HG03342 (cell line): ENCODE results near the gene SSX3.
"Not testable (repeated sequence)": the region's sequence is repeated elsewhere in the genome, so short reads cannot be mapped to it uniquely, and the experiment has no call there.

Experiments
- ATAC-seq: cut with Tn5 transposase; IDR thresholded peaks from one replicate; pipeline ENCODE4 v1.9.1; 2021; ENCODE audit warnings: mild to moderate bottlenecking, moderate library complexity; ENCODE audit not compliant: unreplicated experiment

The SSX3 gene, protein sequence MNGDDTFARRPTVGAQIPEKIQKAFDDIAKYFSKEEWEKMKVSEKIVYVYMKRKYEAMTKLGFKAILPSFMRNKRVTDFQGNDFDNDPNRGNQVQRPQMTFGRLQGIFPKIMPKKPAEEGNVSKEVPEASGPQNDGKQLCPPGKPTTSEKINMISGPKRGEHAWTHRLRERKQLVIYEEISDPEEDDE

DNA sequence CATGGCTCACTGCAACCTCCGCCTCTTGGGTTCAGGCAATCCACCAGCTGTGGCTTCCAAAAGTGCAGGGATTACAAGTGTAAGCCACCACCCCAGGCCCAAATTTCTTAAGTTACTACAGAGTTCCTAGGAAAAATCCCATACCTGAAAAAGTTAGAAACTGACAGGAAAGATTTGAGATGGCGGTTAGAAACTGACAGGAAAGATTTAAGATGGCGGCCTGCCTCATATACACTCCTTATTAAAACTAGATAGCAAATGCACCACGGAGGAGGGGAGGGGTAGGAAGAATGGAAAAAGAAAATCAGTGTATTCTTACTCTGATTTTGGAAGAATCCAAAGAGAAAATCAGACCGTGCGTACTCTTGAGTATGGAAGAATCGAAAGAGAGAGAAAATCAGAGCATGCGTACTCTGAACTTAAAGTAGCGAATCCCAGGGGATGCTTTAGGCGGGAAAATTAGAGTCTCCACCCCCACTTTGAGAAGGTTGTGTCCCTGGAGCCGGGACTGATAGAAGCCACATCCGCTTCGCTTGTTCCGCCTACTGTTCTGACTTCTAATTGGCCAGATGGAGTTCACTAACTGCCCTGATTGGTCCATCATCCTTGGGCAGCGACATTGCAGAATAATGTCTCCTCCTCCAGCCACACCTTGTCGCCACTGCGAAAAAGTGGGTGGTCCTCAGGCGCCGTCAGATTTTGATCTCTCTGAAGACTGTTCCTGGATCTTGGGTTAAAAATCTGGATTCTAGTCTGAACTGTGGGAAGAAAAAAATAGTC lies at the start of gene SSX3:
Gene SSX3 (minus strand): TSS at position 389 of the 780 bp plus-strand sequence. CDS start 1,454 bp downstream, outside the sequence.
- not testable (repeated sequence) for ATAC-seq

DNA sequence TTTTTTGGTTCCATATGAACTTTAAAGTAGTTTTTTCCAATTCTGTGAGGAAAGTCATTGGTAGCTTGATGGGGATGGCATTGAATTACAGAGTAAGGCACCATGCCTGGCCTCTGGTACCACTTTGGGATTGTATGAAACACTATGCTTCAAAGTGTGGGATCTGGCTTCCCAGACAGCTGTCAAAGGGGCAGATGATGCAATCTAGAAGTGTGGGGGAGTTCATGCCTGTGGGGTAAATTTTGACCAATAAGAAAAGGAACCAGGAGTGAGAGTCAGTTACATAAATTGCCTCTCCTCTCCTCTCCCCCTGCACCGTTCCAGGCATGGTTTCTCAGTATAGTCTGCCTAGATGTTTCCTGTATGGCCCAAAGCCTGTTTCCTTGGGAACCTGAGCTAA lies 41.3 kb upstream of the SSX3 start:
- not testable (repeated sequence) for ATAC-seq

DNA sequence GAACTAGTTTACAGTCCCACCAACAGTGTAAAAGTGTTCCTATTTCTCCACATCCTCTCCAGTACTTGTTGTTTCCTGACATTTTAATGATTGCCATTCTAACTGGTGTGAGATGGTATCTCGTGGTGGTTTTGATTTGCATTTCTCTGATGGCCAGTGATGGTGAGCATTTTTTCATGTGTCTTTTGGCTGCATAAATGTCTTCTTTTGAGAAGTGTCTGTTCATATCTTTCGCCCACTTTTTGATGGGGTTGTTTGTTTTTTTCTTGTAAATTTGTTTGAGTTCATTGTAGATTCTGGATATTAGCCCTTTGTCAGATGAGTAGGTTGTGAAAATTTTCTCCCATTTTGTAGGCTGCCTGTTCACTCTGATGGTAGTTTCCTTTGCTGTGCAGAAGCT lies 40.4 kb upstream of the SSX3 start:
- not testable (repeated sequence) for ATAC-seq

DNA sequence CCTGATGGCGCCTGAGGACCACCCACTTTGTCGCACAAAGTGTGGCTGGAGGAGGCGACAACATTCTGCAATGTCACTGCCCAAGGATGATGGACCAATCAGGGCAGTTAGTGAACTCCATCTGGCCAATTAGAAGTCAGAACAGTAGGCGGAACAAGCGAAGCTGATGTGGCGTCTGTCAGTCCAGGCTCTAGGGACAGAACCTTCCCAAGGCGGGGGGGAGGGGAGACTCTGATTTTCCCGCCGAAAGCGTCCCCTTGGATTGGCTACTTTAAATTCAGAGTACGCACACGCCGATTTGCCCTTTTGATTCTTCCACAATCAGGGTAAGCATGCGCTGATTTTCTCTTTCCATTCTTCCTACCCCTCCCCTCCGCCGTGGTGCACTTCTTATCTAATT lies 26.7 kb upstream of the SSX3 start, which contains the start of gene SSX4:
Gene SSX4 (plus strand): TSS at position 301 of the 400 bp plus-strand sequence. CDS start 515 bp downstream, outside the sequence.
- not testable (repeated sequence) for ATAC-seq

DNA sequence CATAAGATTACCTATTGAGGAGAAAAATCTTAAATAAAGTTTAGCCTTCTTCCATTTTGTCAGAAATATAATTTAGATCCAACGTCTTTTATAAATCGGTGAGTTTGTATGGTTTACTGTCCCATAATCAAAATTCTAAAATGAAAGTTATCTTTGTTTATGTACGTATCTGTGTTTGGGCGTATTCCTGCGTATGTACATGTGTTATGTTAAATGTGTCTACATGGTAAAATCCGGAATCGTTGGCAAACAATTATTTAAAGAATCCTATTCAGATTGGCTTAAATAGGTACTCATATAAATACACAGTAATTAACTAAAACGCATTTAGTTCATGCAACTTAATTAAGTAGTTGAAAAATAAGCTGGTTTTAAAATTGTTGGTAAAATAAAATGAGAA lies 13.9 kb upstream of the SSX3 start:
- ATAC-seq = not testable (repeated sequence)

DNA sequence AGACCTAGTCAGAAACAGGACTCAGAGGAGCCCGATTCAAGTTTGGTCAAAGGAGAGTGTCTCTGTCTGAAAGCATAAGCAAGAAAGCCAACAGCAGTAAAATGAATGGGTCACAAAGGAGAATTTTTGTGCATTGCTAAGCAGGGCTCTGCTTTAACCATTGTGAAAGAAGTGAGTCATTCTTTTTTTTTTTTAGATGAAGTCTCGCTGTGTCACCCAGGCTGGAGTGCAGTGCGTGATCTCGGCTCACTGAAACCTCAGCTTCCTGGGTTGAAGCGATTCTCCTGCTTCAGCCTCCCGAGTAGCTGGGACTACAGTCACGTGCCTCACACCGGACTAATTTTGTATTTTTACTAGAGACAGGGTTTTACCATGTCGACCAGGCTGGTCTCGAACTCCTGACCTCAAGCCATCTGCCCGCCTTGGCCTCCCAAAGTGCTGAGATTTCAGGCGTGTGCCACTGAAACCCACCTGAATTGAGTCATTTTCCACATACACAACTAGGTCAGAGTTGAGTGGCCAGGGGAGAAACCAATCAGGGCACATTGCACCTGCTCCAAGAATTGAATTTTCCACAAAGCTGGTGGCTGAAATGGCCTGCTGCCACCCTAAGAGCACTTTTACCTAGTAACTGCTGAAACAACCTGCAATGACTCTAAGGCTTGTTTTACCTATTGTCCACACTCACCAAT lies 11.4 kb upstream of the SSX3 start:
- ATAC-seq = not testable (repeated sequence)

DNA sequence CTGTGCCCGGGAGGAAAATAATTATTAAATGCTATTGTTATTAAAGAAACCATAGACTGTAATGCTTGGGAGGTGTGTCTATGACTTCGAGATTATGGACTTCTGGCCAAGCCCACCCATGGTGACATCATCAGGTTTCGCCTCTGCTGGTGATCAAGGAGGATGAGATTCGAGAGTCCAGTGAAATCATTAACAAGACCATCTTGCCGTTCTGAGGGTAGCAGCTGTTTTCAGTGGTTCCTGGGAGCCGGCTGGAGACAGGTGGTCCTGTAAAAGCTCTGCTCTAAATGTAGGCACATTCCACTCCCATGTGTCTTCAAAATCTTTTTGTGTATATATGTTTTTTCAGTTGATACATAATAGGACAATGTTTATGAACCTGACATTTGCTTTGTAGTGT lies 2.8 kb upstream of the SSX3 start:
- ATAC-seq = not testable (repeated sequence)

DNA sequence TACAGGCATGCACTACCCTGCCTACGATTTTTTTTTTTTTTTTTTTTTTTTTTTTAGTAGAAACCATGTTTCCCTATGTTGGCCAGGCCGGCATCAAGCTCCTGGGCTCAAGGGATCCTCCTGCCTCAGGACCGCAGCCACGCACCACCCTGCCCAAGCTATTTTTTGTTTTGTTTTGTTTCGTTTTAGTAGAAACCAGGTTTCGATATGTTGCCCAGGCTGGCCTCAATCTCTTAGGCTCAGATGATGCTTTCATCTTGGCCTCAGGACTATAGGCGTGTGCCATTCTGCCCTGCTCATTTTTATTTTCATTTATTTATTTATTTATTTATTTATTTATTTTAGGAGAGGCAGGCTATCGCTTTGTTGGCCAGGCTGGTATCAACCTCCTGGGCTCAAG lies 1.2 kb upstream of the SSX3 start:
- no peak for ATAC-seq

DNA sequence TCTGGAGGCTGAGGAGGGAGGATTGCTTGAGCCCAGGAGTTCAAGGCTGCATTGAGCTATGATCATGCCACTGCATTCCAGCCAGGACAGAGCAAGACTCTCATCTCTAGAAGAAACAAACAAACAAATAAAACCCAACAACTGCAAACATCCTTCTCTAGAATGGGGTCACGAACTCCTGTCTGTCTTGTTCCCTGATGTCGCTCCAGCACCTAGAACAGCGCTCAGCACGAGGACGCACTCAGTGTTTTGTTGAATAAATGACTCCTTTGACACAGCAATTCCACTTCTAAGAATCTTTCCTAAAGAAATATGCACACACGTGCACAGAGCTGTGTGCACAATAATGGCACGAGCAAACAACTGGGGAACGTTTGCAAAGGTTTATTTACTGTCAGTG lies 10.4 kb downstream of the SSX3 start:
- not testable (repeated sequence) for ATAC-seq

DNA sequence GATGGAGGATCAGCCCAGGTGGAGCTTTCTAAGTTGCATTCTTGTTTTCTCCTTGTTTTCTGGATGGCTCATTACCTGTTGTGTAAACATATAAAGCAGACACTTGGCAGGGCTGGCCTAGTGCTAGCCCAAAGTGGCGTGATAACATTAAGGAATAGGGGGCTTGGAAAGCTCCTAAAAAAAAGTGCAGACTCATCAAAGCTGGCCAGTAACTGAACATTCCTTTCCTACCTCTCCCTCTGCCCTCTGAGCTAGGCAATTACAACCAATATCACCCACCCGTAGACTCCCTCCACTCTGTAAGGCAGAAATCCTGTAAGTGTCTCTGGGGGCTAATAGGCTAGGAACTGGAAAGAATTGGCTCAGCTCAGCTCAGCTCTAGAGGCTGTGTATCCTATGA lies 42.5 kb downstream of the SSX3 start:
- not testable (repeated sequence) for ATAC-seq

DNA sequence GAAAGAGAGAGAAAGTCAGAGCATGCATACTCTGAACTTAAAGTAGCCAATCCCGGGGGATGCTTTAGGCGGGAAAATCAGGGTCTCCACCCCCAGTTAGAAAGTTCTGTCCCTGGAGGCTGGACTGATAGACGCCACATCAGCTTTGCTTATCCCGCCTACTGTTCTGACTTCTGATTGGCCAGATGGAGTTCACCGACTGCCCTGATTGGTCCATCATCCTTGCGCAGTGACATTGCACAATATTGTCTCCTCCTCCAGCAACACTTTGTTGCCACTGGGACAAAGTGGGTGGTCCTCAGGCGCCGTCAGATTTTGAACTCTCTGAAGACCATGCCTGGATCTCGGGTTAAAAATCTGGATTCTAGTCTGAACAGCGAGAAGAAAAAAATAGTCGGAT lies 50.3 kb downstream of the SSX3 start:
- ATAC-seq = no peak
